KOPT-K1 (cell line): ENCODE measurements around the gene CLK3.
"Not testable (repeated sequence)": the region's sequence is repeated elsewhere in the genome, so short reads cannot be mapped to it uniquely, and the experiment has no call there.

Source experiments
- H3K27ac ChIP-seq: fragments of 200-600 bp; sonication (generic); 2 replicates; pipeline ENCODE4 v1.5.1; 2016; ENCODE audit warnings: antibody characterized with exemption, mild to moderate bottlenecking, low read depth, low read length; ENCODE audit not compliant: poor library complexity, severe bottlenecking
- H3K36me3 ChIP-seq: fragments of 200-600 bp; sonication (generic); 2 replicates; pipeline ENCODE4 v1.5.1; 2017; ENCODE audit warnings: antibody characterized with exemption, mild to moderate bottlenecking, low read length, moderate library complexity; ENCODE audit not compliant: insufficient read depth
- H3K9me3 ChIP-seq: fragments of 200-600 bp; sonication (generic); 2 replicates; pipeline ENCODE4 v1.5.1; 2017; ENCODE audit warnings: antibody characterized with exemption, low read length, mild to moderate bottlenecking; ENCODE audit not compliant: insufficient read depth, poor library complexity, severe bottlenecking

The CLK3 gene

DNA sequence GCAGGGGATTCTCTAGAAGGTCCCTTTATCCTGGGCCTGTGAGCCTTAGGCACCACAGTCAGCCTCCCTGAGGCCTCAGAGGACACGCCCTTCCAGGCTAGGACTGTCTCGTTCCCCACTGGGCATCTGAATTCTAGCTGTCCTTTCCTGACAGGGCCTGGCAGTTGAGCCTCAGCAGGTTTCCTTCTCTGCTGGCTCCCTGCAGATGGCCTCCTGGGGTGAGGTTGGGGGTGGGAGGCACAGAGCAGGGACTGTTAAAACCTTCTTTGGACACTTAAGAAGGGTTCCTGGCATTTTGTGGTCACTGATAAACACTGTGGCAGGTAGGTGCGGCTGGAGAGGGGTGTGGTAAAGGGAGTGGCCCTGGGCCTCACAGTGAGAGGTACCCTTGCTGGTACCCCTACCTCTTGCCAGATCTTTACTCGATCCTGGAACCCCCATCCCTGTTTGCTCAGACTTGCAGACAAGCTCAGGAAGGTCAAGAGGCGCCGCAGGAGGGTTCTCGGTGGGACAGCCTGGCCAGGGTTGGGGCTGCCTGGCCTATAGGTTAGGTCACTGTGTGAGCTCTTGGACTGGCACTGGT, 8.5 kb downstream of the CLK3 start:
- Histone ChIP-seq H3K36me3 (peaks cover 100% of the 10 kb centered on the region), H3K27ac (no peak overlapping the region), H3K9me3 (no peaks in the 10 kb centered on the region)

DNA sequence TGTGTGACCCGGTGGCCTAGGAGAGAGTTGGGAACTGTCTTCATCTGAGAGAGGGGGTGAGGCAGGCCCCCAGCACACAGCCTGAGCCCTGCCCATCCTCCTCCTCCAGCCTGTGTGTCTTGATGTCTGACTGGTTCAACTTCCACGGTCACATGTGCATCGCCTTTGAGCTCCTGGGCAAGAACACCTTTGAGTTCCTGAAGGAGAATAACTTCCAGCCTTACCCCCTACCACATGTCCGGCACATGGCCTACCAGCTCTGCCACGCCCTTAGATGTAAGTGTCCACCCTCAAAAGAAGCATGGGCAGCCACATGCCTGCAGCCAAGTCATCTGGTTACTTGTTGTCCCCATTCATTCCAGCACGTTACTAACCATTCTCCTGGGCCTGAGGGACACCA, 10.1 kb downstream of the CLK3 start:
- Histone ChIP-seq H3K9me3 (no peaks in the 10 kb centered on the region), H3K36me3 (peaks cover 98% of the 10 kb centered on the region), H3K27ac (no peak overlapping the region)

DNA sequence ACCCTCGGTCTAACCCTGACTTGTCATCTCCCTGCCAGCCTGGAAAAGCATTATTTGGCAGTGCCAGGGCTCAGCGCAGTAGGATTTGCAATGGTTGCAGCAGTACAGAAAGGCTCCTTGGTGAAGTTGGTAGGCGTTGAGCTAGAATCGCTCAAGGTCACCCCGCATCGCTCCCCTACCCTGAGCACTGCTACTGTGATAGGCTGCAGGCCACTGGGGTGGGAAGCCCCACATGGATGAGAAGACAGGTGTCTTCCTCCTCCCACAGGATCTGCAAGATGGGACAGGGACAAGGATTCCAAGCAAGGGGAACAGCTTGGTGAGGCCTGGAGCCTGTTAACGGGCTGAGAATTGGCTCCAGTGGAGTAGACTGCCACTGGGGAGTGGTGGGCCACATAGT, 10.7 kb downstream of the CLK3 start:
- Histone ChIP-seq H3K9me3 (no peaks in the 10 kb centered on the region), H3K27ac (no peak overlapping the region), H3K36me3 (peaks cover 98% of the 10 kb centered on the region)

DNA sequence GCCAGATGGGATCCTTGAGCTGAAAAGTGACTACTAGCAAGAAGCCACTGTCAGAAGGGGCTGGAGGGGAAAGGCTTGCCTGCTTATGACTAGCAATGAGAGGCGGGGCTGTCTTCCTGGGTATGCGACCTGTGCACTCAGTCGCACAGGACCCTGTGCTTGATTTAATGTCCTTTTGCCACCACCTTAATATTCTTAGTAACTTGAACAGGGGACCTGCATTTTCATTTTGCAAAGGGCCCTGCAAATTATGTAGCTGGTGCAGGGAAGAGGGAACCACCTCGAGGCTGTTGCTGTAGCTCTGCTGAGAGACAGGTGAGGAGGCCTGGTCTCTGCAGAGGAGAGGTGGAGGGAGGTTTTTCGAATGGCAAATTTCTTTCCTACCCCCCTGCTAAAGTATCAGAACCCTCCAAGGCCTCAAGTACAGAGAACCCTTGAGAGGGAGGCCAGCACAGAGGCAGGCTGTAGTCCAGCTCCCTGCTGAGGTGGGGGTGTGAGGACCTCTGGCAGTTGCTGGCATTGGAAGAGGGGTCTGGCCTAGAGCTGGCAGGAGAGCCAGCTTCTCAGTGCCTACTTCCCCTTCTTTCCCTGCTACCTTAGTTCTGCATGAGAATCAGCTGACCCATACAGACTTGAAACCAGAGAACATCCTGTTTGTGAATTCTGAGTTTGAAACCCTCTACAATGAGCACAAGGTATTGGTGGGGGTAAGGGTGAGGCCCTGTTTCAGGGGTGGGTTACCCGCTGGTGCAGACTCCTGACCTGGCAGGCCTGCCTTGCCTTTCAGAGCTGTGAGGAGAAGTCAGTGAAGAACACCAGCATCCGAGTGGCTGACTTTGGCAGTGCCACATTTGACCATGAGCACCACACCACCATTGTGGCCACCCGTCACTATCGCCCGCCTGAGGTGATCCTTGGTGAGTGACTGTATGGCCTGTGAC, 11.4 kb downstream of the CLK3 start:
- Histone ChIP-seq H3K27ac (no peak overlapping the region), H3K9me3 (no peaks in the 10 kb centered on the region), H3K36me3 (peaks cover 98% of the 10 kb centered on the region)

DNA sequence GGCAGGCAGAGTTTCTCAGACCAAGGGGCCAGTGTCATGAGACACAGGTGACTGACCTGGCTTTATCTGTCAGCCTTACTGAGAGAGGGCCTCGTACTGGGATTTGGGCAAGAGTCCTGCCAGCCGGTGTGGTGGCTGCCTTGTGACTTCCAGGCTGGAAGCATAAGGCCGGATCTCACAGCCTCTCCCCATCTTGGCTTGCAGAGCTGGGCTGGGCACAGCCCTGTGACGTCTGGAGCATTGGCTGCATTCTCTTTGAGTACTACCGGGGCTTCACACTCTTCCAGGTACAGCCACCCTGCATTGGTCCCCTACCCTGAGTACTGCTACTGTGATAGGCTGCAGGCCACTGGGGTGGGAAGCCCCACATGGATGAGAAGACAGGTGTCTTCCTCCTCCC, 12.1 kb downstream of the CLK3 start:
- H3K9me3 ChIP-seq, result no peaks in the 10 kb centered on the region
- H3K36me3 ChIP-seq, result peaks cover 98% of the 10 kb centered on the region
- H3K27ac ChIP-seq, result no peak overlapping the region

DNA sequence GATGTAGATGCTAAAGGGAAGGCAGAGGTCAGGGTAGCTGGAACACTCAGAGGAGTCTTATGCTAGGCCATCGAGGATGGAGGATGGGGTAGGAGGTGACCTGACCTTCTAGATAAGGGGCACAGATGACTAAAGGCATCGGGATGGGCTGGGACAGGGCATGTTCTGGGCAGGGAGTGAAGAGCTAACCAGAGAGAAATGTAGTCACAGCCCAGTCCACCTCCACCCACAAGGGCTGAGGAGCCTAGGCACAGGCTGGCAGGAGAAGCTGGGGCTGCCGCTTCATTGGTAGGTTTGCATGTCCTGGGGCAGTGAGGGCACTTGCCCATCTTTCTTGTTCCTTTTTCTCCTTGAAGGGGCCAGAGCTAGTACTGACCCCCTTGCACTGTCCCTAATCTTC, 12.6 kb downstream of the CLK3 start:
- Histone ChIP-seq H3K36me3 (peaks cover 98% of the 10 kb centered on the region), H3K27ac (no peak overlapping the region), H3K9me3 (no peaks in the 10 kb centered on the region)

DNA sequence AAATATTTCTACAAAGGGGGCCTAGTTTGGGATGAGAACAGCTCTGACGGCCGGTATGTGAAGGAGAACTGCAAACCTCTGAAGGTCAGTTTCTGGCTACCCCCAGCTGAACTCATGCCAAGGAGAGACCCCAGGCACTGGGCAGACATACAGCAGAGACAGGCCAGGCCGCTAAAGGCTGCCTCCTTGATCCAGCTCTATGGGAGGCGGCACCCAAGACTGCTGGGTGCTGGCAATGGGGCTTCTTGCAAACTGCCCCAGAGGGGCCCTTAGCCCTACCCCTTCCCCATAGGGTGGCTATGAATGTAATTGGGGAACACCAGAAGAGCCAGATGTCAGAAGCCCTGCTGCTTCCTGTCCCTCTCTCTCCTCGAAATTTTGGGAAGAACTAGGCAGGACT, 13.3 kb downstream of the CLK3 start:
- H3K9me3 ChIP-seq, result no peaks in the 10 kb centered on the region
- H3K27ac ChIP-seq, result no peak overlapping the region
- peaks cover 98% of the 10 kb centered on the region for H3K36me3 ChIP-seq

DNA sequence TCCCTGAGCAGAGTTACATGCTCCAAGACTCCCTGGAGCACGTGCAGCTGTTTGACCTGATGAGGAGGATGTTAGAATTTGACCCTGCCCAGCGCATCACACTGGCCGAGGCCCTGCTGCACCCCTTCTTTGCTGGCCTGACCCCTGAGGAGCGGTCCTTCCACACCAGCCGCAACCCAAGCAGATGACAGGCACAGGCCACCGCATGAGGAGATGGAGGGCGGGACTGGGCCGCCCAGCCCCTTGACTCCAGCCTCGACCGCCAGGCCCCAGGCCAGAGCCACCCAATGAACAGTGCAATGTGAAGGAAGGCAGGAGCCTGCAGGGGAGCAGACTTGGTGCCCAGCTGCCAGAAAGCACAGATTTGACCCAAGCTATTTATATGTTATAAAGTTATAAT, 14.1 kb downstream of the CLK3 start:
- not testable (repeated sequence) for H3K9me3 ChIP-seq, H3K27ac ChIP-seq
- H3K36me3 ChIP-seq, result peaks cover 98% of the 10 kb centered on the region

DNA sequence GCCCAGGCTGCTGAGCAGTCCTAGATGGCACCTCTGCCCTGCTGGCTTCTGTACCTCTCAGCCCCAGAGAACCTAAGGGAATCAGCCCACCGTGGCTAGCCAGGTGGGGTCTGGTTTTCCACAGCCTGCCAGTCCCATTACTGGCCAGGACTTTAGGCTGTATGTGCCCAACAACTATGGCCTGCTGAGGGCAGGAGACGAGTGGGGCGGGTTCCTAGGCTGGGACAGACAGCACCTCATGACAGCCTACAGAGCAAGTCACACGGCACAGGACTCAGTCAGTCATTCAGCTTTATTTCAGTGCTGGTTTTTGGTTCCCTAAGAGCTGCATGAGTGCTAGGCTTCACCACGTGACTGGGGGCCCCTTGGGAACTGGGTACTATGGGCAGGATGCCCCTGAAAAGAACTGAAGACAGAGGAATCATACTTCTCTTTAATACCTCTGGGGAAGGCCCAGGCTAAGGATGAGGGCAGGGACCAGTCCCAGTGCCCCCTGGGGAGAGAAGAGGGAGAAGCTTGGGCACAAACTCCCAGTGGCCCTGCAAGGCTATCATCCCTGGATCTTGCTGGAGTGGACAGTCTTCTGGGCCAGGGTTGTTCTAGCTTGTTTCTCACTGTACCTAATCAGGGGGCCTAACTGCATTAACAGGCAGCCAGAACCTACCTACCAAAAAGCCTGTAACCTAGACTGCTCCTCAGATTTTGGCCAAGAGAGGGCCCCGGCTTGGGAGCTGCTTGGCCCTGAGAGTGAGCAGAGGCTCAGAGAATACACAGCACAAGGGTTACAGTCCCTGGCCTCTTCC, 14.8 kb downstream of the CLK3 start:
- Histone ChIP-seq H3K36me3 (peaks cover 98% of the 10 kb centered on the region), H3K27ac (no peak overlapping the region)

DNA sequence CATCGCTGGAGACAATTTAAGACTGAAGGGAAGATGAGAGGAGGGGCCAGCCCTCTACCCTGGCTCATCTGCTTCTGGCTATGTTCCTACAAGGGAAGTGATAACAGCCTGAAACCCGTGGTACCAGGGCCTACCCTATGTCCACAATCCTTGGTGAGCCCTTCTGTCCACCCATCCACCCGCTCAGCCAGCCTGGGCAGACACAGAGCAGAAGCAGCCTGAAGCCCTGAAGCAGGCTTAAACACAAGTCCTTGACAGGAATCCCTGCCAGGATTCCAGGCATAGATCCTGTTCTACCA, 15.4 kb downstream of the CLK3 start:
- Histone ChIP-seq H3K27ac (no peak overlapping the region), H3K9me3 (no peaks in the 10 kb centered on the region), H3K36me3 (peaks cover 98% of the 10 kb centered on the region)

More for the DNA sequence above, 14.8 kb downstream of the CLK3 start:
- no peaks in the 10 kb centered on the region for H3K9me3 ChIP-seq

DNA sequence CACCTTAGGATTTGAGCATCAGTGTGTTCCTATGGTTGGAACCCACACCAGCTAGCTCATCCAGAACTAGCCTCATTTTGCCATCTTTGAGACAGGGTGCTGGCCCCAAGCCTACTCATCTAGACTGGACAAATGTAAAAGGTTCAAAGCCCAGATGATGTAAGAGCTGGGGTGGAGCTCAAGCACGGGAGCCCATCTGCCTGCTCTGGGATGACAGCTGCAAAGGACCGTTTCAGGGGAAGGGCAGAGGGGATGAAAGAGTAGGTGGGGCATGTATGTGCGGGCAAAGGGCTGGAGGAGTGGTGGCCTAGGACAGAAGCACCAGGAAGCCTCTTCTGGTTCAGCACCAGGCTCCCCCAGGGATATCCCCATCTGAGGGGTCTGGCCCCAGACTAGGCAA, 15.8 kb downstream of the CLK3 start:
- H3K27ac ChIP-seq, result no peak overlapping the region
- no peaks in the 10 kb centered on the region for H3K9me3 ChIP-seq
- peaks cover 98% of the 10 kb centered on the region for H3K36me3 ChIP-seq

DNA sequence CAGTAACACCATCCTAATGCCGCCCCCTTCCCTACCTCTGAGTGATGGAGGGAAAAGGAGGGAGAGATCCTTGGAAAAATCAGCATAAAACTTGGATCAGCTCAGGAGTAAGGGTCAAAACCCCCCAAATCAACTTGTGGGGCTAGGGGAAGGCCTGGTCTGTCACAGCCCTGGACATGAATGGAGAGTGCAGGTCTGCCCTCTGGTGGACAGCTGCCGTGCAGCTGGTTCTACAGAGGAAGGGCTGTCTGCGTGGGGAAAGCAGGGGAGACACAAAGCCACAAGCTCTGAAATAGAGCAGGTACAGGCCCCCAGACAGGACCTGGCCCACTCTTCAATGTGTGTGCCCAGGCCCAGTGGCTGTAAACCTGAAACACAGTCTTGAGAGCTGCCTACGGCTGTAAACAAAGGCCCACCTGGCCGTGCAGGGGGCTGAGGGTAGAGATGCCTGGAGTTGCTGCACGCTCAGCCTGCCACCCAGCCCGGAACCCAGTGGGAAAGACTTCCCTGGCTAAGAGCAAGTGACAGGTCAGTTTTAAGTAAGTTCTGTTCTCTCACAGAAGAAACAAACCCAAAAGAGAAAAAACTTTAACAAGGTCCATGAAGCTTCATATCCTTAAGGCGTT, 16.4 kb downstream of the CLK3 start:
- Histone ChIP-seq H3K9me3 (no peaks in the 10 kb centered on the region), H3K27ac (no peak overlapping the region), H3K36me3 (peaks cover 98% of the 10 kb centered on the region)

DNA sequence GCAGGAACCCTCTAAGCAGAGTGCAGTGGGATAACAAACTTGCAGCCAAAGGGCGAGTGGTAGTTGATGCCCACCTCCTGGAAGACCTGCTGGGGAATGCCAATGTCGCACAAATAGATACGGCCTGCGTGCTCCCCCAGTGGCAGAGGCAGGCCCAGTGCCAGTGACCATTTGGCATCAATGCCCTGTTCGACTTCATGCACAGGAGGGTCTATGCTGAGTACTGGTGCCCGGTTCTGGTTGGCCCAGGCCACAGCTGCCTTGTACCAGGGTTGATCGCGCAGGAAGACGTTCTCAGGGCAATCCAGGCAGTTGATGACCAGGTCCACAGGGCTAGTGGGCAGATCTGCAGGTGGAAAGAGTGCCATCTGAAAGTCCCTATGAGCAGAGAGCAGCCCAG, 17.0 kb downstream of the CLK3 start:
- no peak overlapping the region for H3K27ac ChIP-seq
- H3K36me3 ChIP-seq, result peaks cover 98% of the 10 kb centered on the region
- no peaks in the 10 kb centered on the region for H3K9me3 ChIP-seq

DNA sequence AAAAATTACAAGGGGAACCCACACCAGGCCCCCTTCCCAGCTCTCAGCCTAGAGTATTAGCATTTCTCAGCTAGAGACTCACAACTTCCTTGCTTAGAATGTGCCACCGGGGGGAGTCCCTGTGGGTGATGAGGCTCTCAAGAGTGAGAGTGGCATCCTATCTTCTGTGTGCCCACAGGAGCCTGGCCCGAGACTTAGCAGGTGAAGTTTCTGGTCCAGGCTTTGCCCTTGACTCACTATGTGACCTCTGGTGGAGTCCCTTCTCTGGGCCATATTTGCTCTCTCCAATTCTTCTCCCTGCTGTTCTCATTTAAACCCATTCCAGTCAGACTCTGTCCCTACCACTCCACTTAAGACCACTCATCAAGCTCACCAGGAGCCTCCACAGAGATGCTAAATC, 18.1 kb downstream of the CLK3 start:
- H3K27ac ChIP-seq, result no peak overlapping the region
- H3K9me3 ChIP-seq, result no peaks in the 10 kb centered on the region
- H3K36me3 ChIP-seq, result peaks cover 98% of the 10 kb centered on the region

DNA sequence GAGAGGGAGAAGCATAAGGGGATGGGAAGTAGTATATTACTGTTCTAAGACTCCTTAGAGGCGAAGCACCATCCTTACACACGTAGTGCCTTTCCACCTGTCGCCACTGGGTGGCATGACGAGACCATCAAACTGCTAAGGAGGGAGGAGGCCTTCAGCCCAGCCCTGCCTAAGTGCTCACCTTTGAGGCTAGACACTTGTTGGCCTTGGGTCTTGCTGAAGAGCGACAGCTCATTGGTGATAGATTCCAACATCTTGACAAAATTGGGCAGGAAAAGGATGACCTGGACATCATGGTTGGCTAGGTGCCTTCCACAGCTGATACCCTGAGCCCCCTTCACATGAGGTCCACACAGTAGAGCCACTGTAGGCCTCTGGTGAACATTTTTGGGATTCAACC, 19.6 kb downstream of the CLK3 start:
- Histone ChIP-seq H3K36me3 (peaks cover 100% of the 10 kb centered on the region), H3K9me3 (no peaks in the 10 kb centered on the region), H3K27ac (no peak overlapping the region)
